Spleen (tissue), 7 donors: ENCODE results near the gene ENOX1.

Experiments
- CTCF ChIP-seq, 11 experiments: fragments of 200-600 bp in 7 of 11; fragments of 450-650 bp in 4 of 11; sonication (generic) in 4 of 11; IDR thresholded peaks in 8 of 11; conservative IDR thresholded peaks in 3 of 11; 1 replicate in 7 of 11; 2 replicates in 4 of 11; pipeline versions ENCODE4 v1.4.0 to v1.8.0; 2016 to 2021; ENCODE audit warnings: antibody characterized with exemption in 11 of 11, inconsistent platforms in 4 of 11, mild to moderate bottlenecking in 1 of 11
- POLR2A ChIP-seq, 3 donors: fragments of 450-650 bp; IDR thresholded peaks; one replicate each; pipeline ENCODE4 v1.5.1; 2017; ENCODE audit warnings: antibody characterized with exemption in 3 of 3, mild to moderate bottlenecking in 1 of 3
- POLR2AphosphoS5 ChIP-seq, 3 donors: sonication (generic); formaldehyde crosslinking; IDR thresholded peaks; one replicate each; pipeline ENCODE4 v1.5.1; 2017; ENCODE audit warnings: antibody characterized with exemption in 3 of 3
- donor health status: DM: no; HTN: no; CAD: no; lungs with moderate emphysema.
- donor health status: DM: no; HTN: no; CAD: no.
- donor health status: DM: no; HTN: no; CAD: no.

- no peak for TF ChIP-seq CTCF (IDR thresholded peaks at IDR 0.05 in 8 of 11, conservative IDR thresholded peaks at IDR 0.05 in 3 of 11)
- TF ChIP-seq POLR2AphosphoS5 (IDR thresholded peaks at IDR 0.05): no peak
- no peak for TF ChIP-seq POLR2A (IDR thresholded peaks at IDR 0.05)
These were observed 311.6 kb downstream of the ENOX1 start for GRCh38 chr13:43475140-43475539.
